Ascending aorta (tissue), 2 donors: ENCODE measurements around the gene EIF4G3. TPM values are rescaled to one million over a fixed set of nuclear protein-coding genes. Genes with fewer than 3 reads are reported as not detected.

Experiments
- DNase-seq, 2 donors: peaks; one replicate each; pipeline ENCODE4 v3.0.0-alpha.2; 2019; ENCODE audit warnings: low spot score in 2 of 2
- H3K27ac ChIP-seq, 2 donors: fragments of 200-600 bp; sonication (generic); one replicate each; pipeline ENCODE4 v1.5.1; 2016 to 2017; ENCODE audit warnings: mild to moderate bottlenecking in 1 of 2
- H3K27me3 ChIP-seq: fragments of 200-600 bp; sonication (generic); one replicate; pipeline ENCODE4 v1.5.1; 2017
- H3K36me3 ChIP-seq, 2 donors: fragments of 200-600 bp; sonication (generic); one replicate each; pipeline ENCODE4 v1.5.1; 2016
- H3K4me1 ChIP-seq, 2 donors: fragments of 200-600 bp; sonication (generic); one replicate each; pipeline ENCODE4 v1.5.1; 2016 to 2017; ENCODE audit warnings: mild to moderate bottlenecking in 1 of 2
- H3K4me3 ChIP-seq, 2 donors: fragments of 200-600 bp; sonication (generic); one replicate each; pipeline ENCODE4 v1.5.1; 2016 to 2017; ENCODE audit warnings: mild to moderate bottlenecking in 1 of 2
- H3K9me3 ChIP-seq, 2 donors: fragments of 200-600 bp; sonication (generic); one replicate each; pipeline ENCODE4 v1.5.1; 2016
- CTCF ChIP-seq, 3 experiments: fragments of 200-600 bp in 2 of 3; fragments of 450-650 bp in 1 of 3; sonication (generic) in 2 of 3; IDR thresholded peaks; one replicate each; pipeline ENCODE4 v1.5.1; 2016 to 2019; ENCODE audit warnings: antibody characterized with exemption in 3 of 3, mild to moderate bottlenecking in 1 of 3, moderate library complexity in 1 of 3
- intact Hi-C: fragments of 100-400 bp; cut with DNase I; formaldehyde crosslinking; loops from one replicate; pipeline ENCODE4 v1.15.1; 2023
- total RNA-seq: library from RNA; depleted of rRNA; stranded (reverse); fragments of >200 nt; gene quantifications from one replicate; pipeline ENCODE4 v1.1.0, GENCODE V29; 2016

EIF4G3 gene
- total RNA-seq, 1 donor from 2014 or later: 33.7 TPM

GRCh38 chr1:20829946-20830345, 346.8 kb downstream of the EIF4G3 start:
- H3K36me3 ChIP-seq: peaks cover 16 to 23% of the 10 kb centered on the region in 2 donors
- H3K4me3 ChIP-seq: no peak overlapping the region
- H3K27ac ChIP-seq: no peak overlapping the region
- DNase-seq: no peak
- no peaks in the 10 kb centered on the region for H3K9me3 ChIP-seq
- intact Hi-C loops: no loop called here
- H3K4me1 ChIP-seq: no peaks in the 10 kb centered on the region
- no peaks in the 10 kb centered on the region for H3K27me3 ChIP-seq
- no peak for TF ChIP-seq CTCF (IDR thresholded peaks at IDR 0.05)

GRCh38 chr1:20829531-20829930, 347.2 kb downstream of the EIF4G3 start:
- Histone ChIP-seq H3K27me3 (no peaks in the 10 kb centered on the region), H3K27ac (no peak overlapping the region), H3K9me3 (no peaks in the 10 kb centered on the region), H3K4me3 (no peak overlapping the region), H3K4me1 (no peaks in the 10 kb centered on the region), H3K36me3 (peaks cover 19 to 27% of the 10 kb centered on the region in 2 donors)
- TF ChIP-seq CTCF (IDR thresholded peaks at IDR 0.05): no peak
- intact Hi-C loops: no loop called here
- no peak for DNase-seq

- no peaks in the 10 kb centered on the region for H3K27me3 ChIP-seq
- DNase-seq: no peak
- no peaks in the 10 kb centered on the region for H3K9me3 ChIP-seq
- no peaks in the 10 kb centered on the region for H3K4me1 ChIP-seq
- H3K4me3 ChIP-seq: no peak overlapping the region
- intact Hi-C loops: no loop called here
- no peak overlapping the region for H3K27ac ChIP-seq
- no peak for TF ChIP-seq CTCF (IDR thresholded peaks at IDR 0.05)
- peaks cover 19 to 23% of the 10 kb centered on the region in 2 donors for H3K36me3 ChIP-seq
Observed at GRCh38 chr1:20823845-20824244, 352.9 kb downstream of the EIF4G3 start.

- Histone ChIP-seq H3K36me3 (peaks cover 16 to 21% of the 10 kb centered on the region in 2 donors), H3K9me3 (no peaks in the 10 kb centered on the region), H3K27me3 (no peaks in the 10 kb centered on the region), H3K4me3 (no peak overlapping the region), H3K4me1 (no peaks in the 10 kb centered on the region), H3K27ac (no peak overlapping the region)
- TF ChIP-seq CTCF (IDR thresholded peaks at IDR 0.05): no peak
- DNase-seq: no peak
- intact Hi-C loops: no loop called here
Observed at GRCh38 chr1:20821466-20821865, 355.2 kb downstream of the EIF4G3 start.

GRCh38 chr1:20819818-20820217, 356.9 kb downstream of the EIF4G3 start:
- Histone ChIP-seq H3K36me3 (peaks cover 7 to 14% of the 10 kb centered on the region in 2 donors), H3K4me1 (no peaks in the 10 kb centered on the region), H3K27me3 (no peaks in the 10 kb centered on the region), H3K27ac (no peak overlapping the region), H3K9me3 (no peaks in the 10 kb centered on the region), H3K4me3 (no peak overlapping the region)
- no peak for TF ChIP-seq CTCF (IDR thresholded peaks at IDR 0.05)
- intact Hi-C loops: no loop called here
- no peak for DNase-seq

- TF ChIP-seq CTCF (IDR thresholded peaks at IDR 0.05): no peak
- intact Hi-C loops: no loop called here
Observed at GRCh38 chr1:20814534-20814871, 362.2 kb downstream of the EIF4G3 start.

More at GRCh38 chr1:20814534-20814871, 362.2 kb downstream of the EIF4G3 start:
- no peak overlapping the region for H3K27ac ChIP-seq
- peaks cover 11 to 15% of the 10 kb centered on the region in 2 donors for H3K36me3 ChIP-seq
- H3K9me3 ChIP-seq: no peaks in the 10 kb centered on the region
- H3K27me3 ChIP-seq: no peaks in the 10 kb centered on the region
- no peak for DNase-seq
- no peaks in the 10 kb centered on the region for H3K4me1 ChIP-seq
- H3K4me3 ChIP-seq: no peak overlapping the region
